HEK293 (cell line): Measurements from ENCODE around the gene MUSTN1.

Source experiments
- CTCF ChIA-PET: fragments of 350-600 bp; formaldehyde crosslinking; extraction: SDS; loops from one replicate; lab custom pipeline; 2021; ENCODE audit warnings: antibody characterized with exemption; lab: Yijun Ruan, JAX
- POLR2A ChIA-PET: fragments of 300-600 bp; formaldehyde crosslinking; extraction: SDS; loops from one replicate; lab custom pipeline; 2020; ENCODE audit warnings: antibody characterized with exemption, inconsistent platforms; lab: Yijun Ruan, JAX
- H3K27ac ChIP-seq: fragments of 200-500 bp; sonication (Bioruptor generic); 2 replicates; pipeline ENCODE4 v1.5.1; 2014; ENCODE audit warnings: low read depth, low read length, control low read depth, inconsistent platforms; ENCODE audit errors: extremely low read depth
- H3K36me3 ChIP-seq, 2 experiments: fragments of 200-500 bp in 1 of 2; sonication (Bioruptor generic) in 1 of 2; 1 replicate in 1 of 2; 2 replicates in 1 of 2; pipeline ENCODE4 v1.5.1; 2014 to 2017; ENCODE audit warnings: inconsistent platforms in 2 of 2, low read length in 2 of 2; ENCODE audit not compliant: control insufficient read depth in 2 of 2, insufficient read depth in 1 of 2
- H3K4me1 ChIP-seq: fragments of 200-500 bp; sonication (Bioruptor generic); 2 replicates; pipeline ENCODE4 v1.5.1; 2014; ENCODE audit warnings: mild to moderate bottlenecking, low read length, inconsistent platforms; ENCODE audit not compliant: control insufficient read depth, insufficient read depth
- H3K4me3 ChIP-seq: 2 replicates; pipeline ENCODE4 v1.5.1; 2011; ENCODE audit warnings: low read depth, mild to moderate bottlenecking, control low read depth, low read length, moderate library complexity
- H3K9me3 ChIP-seq: fragments of 200-500 bp; sonication (Bioruptor generic); 2 replicates; pipeline ENCODE4 v1.5.1; 2014; ENCODE audit warnings: low read depth, low read length, inconsistent platforms; ENCODE audit not compliant: control insufficient read depth, insufficient read depth
- BCL11B ChIP-seq: fragments of 450-650 bp; formaldehyde crosslinking; IDR thresholded peaks from 2 replicates; pipeline ENCODE4 v1.5.1; 2016; ENCODE audit warnings: low read depth, missing biosample characterization, missing genetic modification characterization
- GFI1B ChIP-seq: fragments of 450-650 bp; formaldehyde crosslinking; IDR thresholded peaks from 2 replicates; pipeline ENCODE4 v1.5.1; 2016; ENCODE audit warnings: missing biosample characterization, missing genetic modification characterization
- HOXD13 ChIP-seq: sonication (generic); formaldehyde crosslinking; IDR thresholded peaks from 2 replicates; pipeline ENCODE4 v1.8.0; 2022; ENCODE audit warnings: missing genetic modification reagents, borderline replicate concordance
- INSM2 ChIP-seq: fragments of 450-650 bp; formaldehyde crosslinking; IDR thresholded peaks from 2 replicates; pipeline ENCODE4 v1.5.1; 2016; ENCODE audit warnings: missing biosample characterization, missing genetic modification characterization
- ZBTB10 ChIP-seq: fragments of 450-650 bp; formaldehyde crosslinking; IDR thresholded peaks from 2 replicates; pipeline ENCODE4 v1.5.1; 2016; ENCODE audit warnings: missing biosample characterization, missing genetic modification characterization
- ZBTB17 ChIP-seq: fragments of 450-650 bp; formaldehyde crosslinking; IDR thresholded peaks from 2 replicates; pipeline ENCODE4 v1.5.1; 2016; ENCODE audit warnings: missing biosample characterization, missing genetic modification characterization
- ZBTB6 ChIP-seq: fragments of 450-650 bp; formaldehyde crosslinking; IDR thresholded peaks from 2 replicates; pipeline ENCODE4 v1.5.1; 2017; ENCODE audit warnings: missing biosample characterization, missing genetic modification characterization
- ZNF174 ChIP-seq: fragments of 450-650 bp; formaldehyde crosslinking; IDR thresholded peaks from 2 replicates; pipeline ENCODE4 v1.5.0; 2017; ENCODE audit warnings: missing biosample characterization, mild to moderate bottlenecking, missing genetic modification characterization
- ZNF175 ChIP-seq: fragments of 450-650 bp; formaldehyde crosslinking; IDR thresholded peaks from 2 replicates; pipeline ENCODE4 v1.5.1; 2016; ENCODE audit warnings: missing biosample characterization, missing genetic modification characterization
- ZNF223 ChIP-seq: fragments of 450-650 bp; formaldehyde crosslinking; IDR thresholded peaks from 2 replicates; pipeline ENCODE4 v1.5.1; 2016; ENCODE audit warnings: missing biosample characterization, missing genetic modification characterization
- ZNF274 ChIP-seq, 2 experiments: fragments of 200-500 bp in 1 of 2; fragments of 450-650 bp in 1 of 2; sonication (Bioruptor generic) in 1 of 2; formaldehyde crosslinking in 1 of 2; IDR thresholded peaks; 2 replicates each; pipeline versions ENCODE4 v1.5.1 to v1.6.1; 2014 to 2016; ENCODE audit warnings: borderline replicate concordance in 1 of 2, inconsistent platforms in 1 of 2, low read length in 1 of 2, missing biosample characterization in 1 of 2, missing genetic modification characterization in 1 of 2
- ZNF521 ChIP-seq: fragments of 450-650 bp; formaldehyde crosslinking; IDR thresholded peaks from 2 replicates; pipeline ENCODE4 v1.5.1; 2017; ENCODE audit warnings: missing biosample characterization, mild to moderate bottlenecking, missing genetic modification characterization
- ZNF529 ChIP-seq: fragments of 450-650 bp; formaldehyde crosslinking; IDR thresholded peaks from 2 replicates; pipeline ENCODE4 v1.5.1; 2017; ENCODE audit warnings: missing genetic modification characterization, missing biosample characterization; ENCODE audit not compliant: insufficient replicate concordance
- ZNF544 ChIP-seq: fragments of 450-650 bp; formaldehyde crosslinking; IDR thresholded peaks from 2 replicates; pipeline ENCODE4 v1.5.0; 2017; ENCODE audit warnings: missing biosample characterization, missing genetic modification characterization
- ZNF571 ChIP-seq: fragments of 450-650 bp; formaldehyde crosslinking; IDR thresholded peaks from 2 replicates; pipeline ENCODE4 v1.5.0; 2017; ENCODE audit warnings: missing biosample characterization, missing genetic modification characterization
- ZNF768 ChIP-seq: fragments of 450-650 bp; formaldehyde crosslinking; IDR thresholded peaks from 2 replicates; pipeline ENCODE4 v1.5.1; 2018; ENCODE audit warnings: missing biosample characterization, mild to moderate bottlenecking, missing genetic modification characterization

Gene MUSTN1

GRCh38 chr3:52790337-52790736 lies 44.5 kb downstream of the MUSTN1 start:
- Histone ChIP-seq H3K9me3 (no peaks in the 10 kb centered on the region), H3K4me1 (no peaks in the 10 kb centered on the region), H3K4me3 (no peak overlapping the region), H3K36me3 (no peaks in the 10 kb centered on the region), H3K27ac (no peak overlapping the region)
- POLR2A ChIA-PET = no interaction called here
- no peak for TF ChIP-seq ZNF174 (tag by site-specific recombination)
- peak; percentile 72; the same call in 1 of the 2 replicates for TF ChIP-seq ZNF768
- TF ChIP-seq ZNF544 (tag by site-specific recombination) = no peak
- no peak for TF ChIP-seq ZNF274 (IDR thresholded peaks at IDR 0.05; ENCODE audit: low read length)
- TF ChIP-seq ZNF274 (tag by site-specific recombination; IDR thresholded peaks at IDR 0.05; ENCODE audit: borderline replicate concordance) = no peak
- CTCF ChIA-PET = interaction anchor here (1.5 kb wide), 1 partner anchor 8 kb away, joined by 5 read pairs; no protein-coding TSS in a partner anchor

DNA sequence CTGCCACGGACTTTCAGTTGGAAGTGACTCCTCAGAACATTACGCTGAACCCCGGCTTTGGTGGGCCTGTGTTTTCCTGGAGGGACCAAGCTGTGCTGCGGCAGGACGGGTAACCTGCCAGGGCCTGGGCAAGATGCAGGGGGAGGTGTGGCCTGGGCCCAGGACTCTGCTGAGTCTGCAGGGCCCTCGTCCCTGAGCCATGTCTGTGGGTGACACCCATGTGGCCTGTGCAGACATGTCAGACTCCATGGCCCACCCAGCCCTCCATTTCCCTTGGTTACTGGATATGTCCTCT lies 45.1 kb downstream of the MUSTN1 start:
- Histone ChIP-seq H3K9me3 (no peaks in the 10 kb centered on the region), H3K4me1 (no peaks in the 10 kb centered on the region), H3K27ac (no peak overlapping the region), H3K36me3 (no peaks in the 10 kb centered on the region), H3K4me3 (no peak overlapping the region)
- ChIA-PET POLR2A (no interaction called here), CTCF (interaction anchor here (1.5 kb wide), 1 partner anchor 9 kb away, joined by 5 read pairs; no protein-coding TSS in a partner anchor)
- TF ChIP-seq ZBTB10 (tag by site-specific recombination) = no peak
- no peak for TF ChIP-seq ZNF571 (tag by site-specific recombination)
- no peak for TF ChIP-seq ZNF529 (tag by site-specific recombination)
- TF ChIP-seq ZNF223 = no peak
- no peak for TF ChIP-seq INSM2 (tag by site-specific recombination)
- TF ChIP-seq HOXD13 (CRISPR knock-in tag) = no peak
- no peak for TF ChIP-seq ZNF521 (tag by site-specific recombination)
- no peak for TF ChIP-seq BCL11B (tag by site-specific recombination)
- TF ChIP-seq GFI1B (tag by site-specific recombination) = no peak
- TF ChIP-seq ZBTB17 (tag by site-specific recombination) = no peak
- no peak for TF ChIP-seq ZBTB6 (tag by site-specific recombination)
- TF ChIP-seq ZNF175 (tag by site-specific recombination) = no peak
